ENCODE measurements around the gene MGA. TPM values are rescaled to one million over a fixed set of nuclear protein-coding genes. Genes with fewer than 3 reads are reported as not detected.

Gene MGA
- total RNA-seq = 26.6 and 46.2 TPM in 2 replicates

GRCh38 chr15:41660235-41661077 is at the start of gene MGA:
Gene MGA, plus strand, starts transcription at chr15:41660405.
- DNase-seq (ENCODE audit: low read depth, low spot score) = peak; percentile 71

- DNase-seq (ENCODE audit: low read depth, low spot score) = no peak
Observed at GRCh38 chr15:41620536-41621199, 39.5 kb upstream of the MGA start.

GRCh38 chr15:41621200-41622193 is 38.7 kb upstream of the MGA start:
- DNase-seq (ENCODE audit: low read depth, low spot score) = peak; percentile 63

GRCh38 chr15:41622901-41623300 is 37.3 kb upstream of the MGA start:
- no peak for DNase-seq (ENCODE audit: low read depth, low spot score)

GRCh38 chr15:41627203-41627602 is 33.0 kb upstream of the MGA start:
- DNase-seq (ENCODE audit: low read depth, low spot score) = no peak

- DNase-seq (ENCODE audit: low read depth, low spot score) = no peak
Observed at GRCh38 chr15:41629463-41629862, 30.7 kb upstream of the MGA start.

GRCh38 chr15:41629883-41630282 is 30.3 kb upstream of the MGA start:
- no peak for DNase-seq (ENCODE audit: low read depth, low spot score)

- DNase-seq (ENCODE audit: low read depth, low spot score) = no peak
Observed at GRCh38 chr15:41630616-41631217, 29.5 kb upstream of the MGA start.

GRCh38 chr15:41631880-41632470 is 28.2 kb upstream of the MGA start:
- no peak for DNase-seq (ENCODE audit: low read depth, low spot score)

GRCh38 chr15:41633609-41634008 is 26.6 kb upstream of the MGA start:
- DNase-seq (ENCODE audit: low read depth, low spot score) = no peak

GRCh38 chr15:41634072-41634626 is 26.1 kb upstream of the MGA start:
- no peak for DNase-seq (ENCODE audit: low read depth, low spot score)

- DNase-seq (ENCODE audit: low read depth, low spot score) = no peak
Observed at GRCh38 chr15:41637086-41637485, 23.1 kb upstream of the MGA start.

GRCh38 chr15:41640985-41641384 is 19.2 kb upstream of the MGA start:
- no peak for DNase-seq (ENCODE audit: low read depth, low spot score)

- DNase-seq (ENCODE audit: low read depth, low spot score) = no peak
Observed at GRCh38 chr15:41647262-41647661, 12.9 kb upstream of the MGA start.

GRCh38 chr15:41648097-41648496 is 12.1 kb upstream of the MGA start:
- DNase-seq (ENCODE audit: low read depth, low spot score) = no peak

- DNase-seq (ENCODE audit: low read depth, low spot score) = no peak
Observed at GRCh38 chr15:41648770-41649169, 11.4 kb upstream of the MGA start.

- no peak for DNase-seq (ENCODE audit: low read depth, low spot score)
Observed at GRCh38 chr15:41650806-41651205, 9.4 kb upstream of the MGA start.

GRCh38 chr15:41651373-41651772 is 8.8 kb upstream of the MGA start:
- DNase-seq (ENCODE audit: low read depth, low spot score) = no peak

GRCh38 chr15:41653760-41654159 is 6.4 kb upstream of the MGA start:
- DNase-seq (ENCODE audit: low read depth, low spot score) = no peak

GRCh38 chr15:41655716-41656115 is 4.5 kb upstream of the MGA start:
- DNase-seq (ENCODE audit: low read depth, low spot score) = no peak

GRCh38 chr15:41656188-41656587 is 4.0 kb upstream of the MGA start:
- DNase-seq (ENCODE audit: low read depth, low spot score) = no peak
